WTC11 (cell line): ENCODE data around the gene PKDCC. TPM values are rescaled to one million over a fixed set of nuclear protein-coding genes. Genes with fewer than 3 reads are reported as not detected.

Source experiments
- ATAC-seq: fragments of 200-7000 bp; cut with Tn5 transposase; 2 replicates; pipeline ENCODE4 v1.10.0; 2021; ENCODE audit warnings: mild to moderate bottlenecking, moderate library complexity
- CTCF ChIA-PET: fragments of 300-600 bp; sonication (Branson Sonifier 250); formaldehyde crosslinking; loops from one replicate; lab custom pipeline; 2021; ENCODE audit warnings: antibody characterized with exemption; lab: Charles Lee
- POLR2A ChIA-PET: fragments of 350-600 bp; sonication (Branson Sonifier 250); formaldehyde crosslinking; loops from one replicate; lab custom pipeline; 2021; ENCODE audit warnings: antibody characterized with exemption; lab: Charles Lee
- DNase-seq: peaks from one replicate; pipeline ENCODE4 v3.0.0; 2021; ENCODE audit warnings: low spot score
- H3K27ac Mint-ChIP-seq: 2 replicates; pipeline ENCODE4 v1.8.0; 2021; ENCODE audit warnings: mixed read lengths
- H3K27me3 Mint-ChIP-seq: 2 replicates; pipeline ENCODE4 v1.8.0; 2021; ENCODE audit warnings: low read depth, mild to moderate bottlenecking, moderate library complexity, mixed read lengths
- H3K36me3 Mint-ChIP-seq: 2 replicates; pipeline ENCODE4 v1.8.0; 2021; ENCODE audit warnings: mixed read lengths
- H3K4me1 Mint-ChIP-seq: 2 replicates; pipeline ENCODE4 v1.8.0; 2022; ENCODE audit warnings: mixed read lengths
- H3K4me3 Mint-ChIP-seq: 2 replicates; pipeline ENCODE4 v1.8.0; 2021; ENCODE audit warnings: mild to moderate bottlenecking, moderate library complexity, mixed read lengths
- H3K9me3 Mint-ChIP-seq: 2 replicates; pipeline ENCODE4 v1.8.0; 2021; ENCODE audit warnings: mixed read lengths
- AFF4 ChIP-seq: sonication (generic); formaldehyde crosslinking; IDR thresholded peaks from 2 replicates; pipeline ENCODE4 v1.8.1; 2023; ENCODE audit warnings: mild to moderate bottlenecking, missing genetic modification reagents, borderline replicate concordance
- ARID4B ChIP-seq: sonication (generic); formaldehyde crosslinking; IDR thresholded peaks from 2 replicates; pipeline ENCODE4 v1.8.0; 2023; ENCODE audit warnings: missing genetic modification reagents, mild to moderate bottlenecking, borderline replicate concordance
- CREM ChIP-seq: sonication (generic); formaldehyde crosslinking; IDR thresholded peaks from 2 replicates; pipeline ENCODE4 v1.8.1; 2022; ENCODE audit warnings: mild to moderate bottlenecking, missing genetic modification reagents, moderate library complexity
- E2F1 ChIP-seq: sonication (generic); formaldehyde crosslinking; IDR thresholded peaks from 2 replicates; pipeline ENCODE4 v1.8.0; 2022; ENCODE audit warnings: mild to moderate bottlenecking, missing genetic modification reagents
- ESRRA ChIP-seq: sonication (generic); formaldehyde crosslinking; IDR thresholded peaks from 2 replicates; pipeline ENCODE4 v1.8.1; 2022; ENCODE audit warnings: mild to moderate bottlenecking, missing genetic modification reagents, borderline replicate concordance
- MAX ChIP-seq: sonication (generic); formaldehyde crosslinking; IDR thresholded peaks from 2 replicates; pipeline ENCODE4 v1.8.0; 2022; ENCODE audit warnings: mild to moderate bottlenecking, missing genetic modification reagents
- MYBL2 ChIP-seq: sonication (generic); formaldehyde crosslinking; IDR thresholded peaks from 2 replicates; pipeline ENCODE4 v1.8.1; 2023; ENCODE audit warnings: mild to moderate bottlenecking, moderate library complexity, missing genetic modification reagents
- NFE2L1 ChIP-seq: sonication (generic); formaldehyde crosslinking; IDR thresholded peaks from 2 replicates; pipeline ENCODE4 v1.8.1; 2023; ENCODE audit warnings: missing genetic modification reagents
- PRDM15 ChIP-seq: sonication (generic); formaldehyde crosslinking; IDR thresholded peaks from 2 replicates; pipeline ENCODE4 v1.8.0; 2022; ENCODE audit warnings: missing genetic modification reagents
- RELA ChIP-seq: sonication (generic); formaldehyde crosslinking; IDR thresholded peaks from 2 replicates; pipeline ENCODE4 v1.8.1; 2022; ENCODE audit warnings: missing genetic modification reagents, mild to moderate bottlenecking, borderline replicate concordance
- RORB ChIP-seq: fragments of 250-450 bp; sonication (Bioruptor Pico); IDR thresholded peaks from 2 replicates; pipeline ENCODE4 v1.9.0; 2021; ENCODE audit warnings: mild to moderate bottlenecking
- SMAD4 ChIP-seq: sonication (generic); formaldehyde crosslinking; IDR thresholded peaks from 2 replicates; pipeline ENCODE4 v1.8.0; 2022; ENCODE audit warnings: mild to moderate bottlenecking, missing genetic modification reagents
- ZNF121 ChIP-seq: sonication (generic); formaldehyde crosslinking; IDR thresholded peaks from 2 replicates; pipeline ENCODE4 v1.8.0; 2023; ENCODE audit warnings: missing genetic modification reagents
- ZNF416 ChIP-seq: fragments of 250-450 bp; sonication (Bioruptor Pico); IDR thresholded peaks from 2 replicates; pipeline ENCODE4 v1.9.0; 2021; ENCODE audit warnings: mild to moderate bottlenecking, inconsistent platforms
- total RNA-seq: library from RNA; stranded (reverse); gene quantifications from 3 replicates; pipeline ENCODE4 v1.2.3, GENCODE V29; 2021

The PKDCC gene
- total RNA-seq, 1 experiment from 2014 or later: 27.3 TPM

GRCh38 chr2:42077343-42077742, 29.5 kb downstream of the PKDCC start (continued):
- TF ChIP-seq PRDM15 (CRISPR knock-in tag): no peak
- TF ChIP-seq SMAD4: no peak
- TF ChIP-seq ZNF121: no peak
- TF ChIP-seq ZNF416 (CRISPR knock-in tag): no peak
- no peak for TF ChIP-seq AFF4
- no peak for TF ChIP-seq RORB (CRISPR knock-in tag)

- ChIA-PET CTCF (interaction anchor here (0.9 to 8.3 kb wide), 2 partner anchors 209 to 210 kb away, joined by 5 to 207 read pairs; no protein-coding TSS in a partner anchor), POLR2A (no interaction called here)
- TF ChIP-seq ARID4B (no peak), PRDM15 (CRISPR knock-in tag) (no peak), NFE2L1 (CRISPR knock-in tag) (no peak), E2F1 (CRISPR knock-in tag) (no peak), ZNF416 (CRISPR knock-in tag) (no peak), RELA (CRISPR knock-in tag) (no peak), ESRRA (CRISPR knock-in tag) (no peak), AFF4 (no peak), CREM (CRISPR knock-in tag) (no peak), MAX (CRISPR knock-in tag) (no peak), MYBL2 (CRISPR knock-in tag) (no peak)
Measured at GRCh38 chr2:42079737-42080287, 32.0 kb downstream of the PKDCC start.

More at GRCh38 chr2:42079737-42080287, 32.0 kb downstream of the PKDCC start:
- H3K9me3 Mint-ChIP-seq: peaks cover 4% of the 10 kb centered on the region; the same call in 1 of the 2 replicates
- no peaks in the 10 kb centered on the region; the same call in 1 of the 2 replicates for H3K27me3 Mint-ChIP-seq
- H3K4me3 Mint-ChIP-seq: no peak overlapping the region
- H3K27ac Mint-ChIP-seq: no peak overlapping the region
- ATAC-seq (no peak), DNase-seq (no peak)
- no peaks in the 10 kb centered on the region for H3K36me3 Mint-ChIP-seq
- no peaks in the 10 kb centered on the region for H3K4me1 Mint-ChIP-seq
